Measurements from ENCODE around the gene SLC6A11. TPM values are rescaled to one million over a fixed set of nuclear protein-coding genes. Genes with fewer than 3 reads are reported as not detected.

The SLC6A11 gene
- total and polyA plus RNA-seq, 2 of the 8 experiments (the other 6 are each of a cell fraction or from before 2014, with no cell fraction given): 0.78 to 1.5 TPM

GRCh38 chr3:10951295-10951926 lies 135.4 kb downstream of the SLC6A11 start:
- DNase-seq (ENCODE audit: low read depth in 1 of 2, low spot score in 2 of 2) (no peak), FAIRE-seq (no peak)
- H3K4me2 ChIP-seq (ENCODE audit: insufficient read depth in 1 of 2, low read depth in 2 of 2, low read length in 2 of 2): no peak overlapping the region
- no peaks in the 10 kb centered on the region for H4K20me1 ChIP-seq (replicated peaks in 1 of 2; ENCODE audit: control insufficient read depth in 1 of 2, insufficient read depth in 2 of 2, low read length in 2 of 2)
- no peak overlapping the region; the same call in 1 of the 2 replicates for H4K8ac ChIP-seq (ENCODE audit: extremely low read depth, insufficient read depth, low read length)
- 0 out of 2 replicates have a peak overlapping the region, but pooled peaks have one; percentile 57 for H2AFZ ChIP-seq (ENCODE audit: low read length)
- no peak overlapping the region for H2BK120ac ChIP-seq (replicated peaks; ENCODE audit: low read depth, low read length)
- no peak overlapping the region for H4K91ac ChIP-seq (replicated peaks; ENCODE audit: insufficient read length, low read length)
- H2BK20ac ChIP-seq (ENCODE audit: low read length): no peak overlapping the region
- no peak overlapping the region for H3K9ac ChIP-seq (replicated peaks in 1 of 4; ENCODE audit: extremely low read depth in 1 of 4, low read depth in 3 of 4, low read length in 3 of 4)
- POLR2A ChIA-PET (ENCODE audit: partially characterized antibody): no interaction called here
- no peaks in the 10 kb centered on the region for H3K27me3 ChIP-seq (replicated peaks in 1 of 4; ENCODE audit: control insufficient read depth in 3 of 4, extremely low read depth in 1 of 4, insufficient read depth in 3 of 4, low read length in 3 of 4)
- H3K18ac ChIP-seq (ENCODE audit: extremely low read depth, low read length): no peak overlapping the region
- no peaks in the 10 kb centered on the region for H3K79me1 ChIP-seq (ENCODE audit: low read depth, low read length)
- H3K27ac ChIP-seq (ENCODE audit: low read depth, low read length): no peak overlapping the region
- H3K4me1 ChIP-seq (replicated peaks in 1 of 4; ENCODE audit: control insufficient read depth in 3 of 4, insufficient read depth in 4 of 4, low read length in 3 of 4): no peaks in the 10 kb centered on the region; a peak in 1 of 7 replicates
- H3K4me3 ChIP-seq (ENCODE audit: extremely low read depth in 1 of 4, insufficient read depth in 2 of 4, low read depth in 3 of 4, low read length in 4 of 4): no peak overlapping the region
- no peaks in the 10 kb centered on the region for H3K23me2 ChIP-seq (ENCODE audit: low read depth, low read length)
- H2AK5ac ChIP-seq (ENCODE audit: low read depth, low read length): no peak overlapping the region
- WGBS, 2 experiments (ENCODE audit: extremely low coverage in 1 of 2, insufficient coverage in 1 of 2, insufficient read length in 1 of 2, insufficient replicate concordance in 2 of 2, low coverage in 1 of 2, low lambda C conversion rate in 2 of 2, missing lambda C conversion rate in 1 of 2): 83% methylated on average over 4 of the region's 7 CpGs; no CpG with 5 or more reads in 1 of the 2 experiments
- no peak overlapping the region for H2BK15ac ChIP-seq (ENCODE audit: low read length)
- H3K9me3 ChIP-seq (ENCODE audit: insufficient read depth in 2 of 2, low read depth in 1 of 2, low read length in 1 of 2): no peaks in the 10 kb centered on the region
- 0 out of 2 replicates have a peak overlapping the region, but pooled peaks have one; percentile 9 for H2BK12ac ChIP-seq (ENCODE audit: low read depth, low read length)
- no peak overlapping the region for H3K14ac ChIP-seq (ENCODE audit: insufficient read length)
- CTCF ChIA-PET (ENCODE audit: partially characterized antibody): interaction anchor here (0.6 to 16.2 kb wide), 24 partner anchors 8 to 202 kb away, joined by 3 to 211 read pairs (median 4); no protein-coding TSS in a partner anchor
- H3K4ac ChIP-seq (replicated peaks; ENCODE audit: insufficient read length, low read depth, low read length): no peak overlapping the region
- H3K56ac ChIP-seq (replicated peaks; ENCODE audit: insufficient read length, low read depth, low read length): no peak overlapping the region
- H4K5ac ChIP-seq (ENCODE audit: insufficient read length, low read depth, low read length): no peak overlapping the region
- H3K23ac ChIP-seq (ENCODE audit: insufficient read length): no peak overlapping the region
- no peak overlapping the region for H2BK5ac ChIP-seq (ENCODE audit: low read depth, low read length)
- no peaks in the 10 kb centered on the region for H3K36me3 ChIP-seq (ENCODE audit: control insufficient read depth in 2 of 4, insufficient read depth in 4 of 4, low read length in 3 of 4)
- no peaks in the 10 kb centered on the region for H3K79me2 ChIP-seq (ENCODE audit: control insufficient read depth in 1 of 2, insufficient read depth in 2 of 2, low read length in 2 of 2)
- TF ChIP-seq CEBPB (IDR thresholded peaks at IDR 0.05; ENCODE audit: low read depth, low read length): no peak
- no peak for TF ChIP-seq SIX5 (IDR thresholded peaks at IDR 0.05; ENCODE audit: low read depth, low read length)
- TF ChIP-seq E2F6 (IDR thresholded peaks at IDR 0.05): no peak
- TF ChIP-seq FOSL1 (IDR thresholded peaks at IDR 0.05; ENCODE audit: insufficient read depth, low read depth, low read length): no peak
- no peak for TF ChIP-seq RNF2 (IDR thresholded peaks at IDR 0.05; ENCODE audit: borderline replicate concordance, low read depth, low read length, missing control alignments, poor library complexity, severe bottlenecking)
- TF ChIP-seq ATF3 (IDR thresholded peaks at IDR 0.05; ENCODE audit: insufficient read depth, low read depth, low read length): no peak
- TF ChIP-seq HDAC2 (IDR thresholded peaks at IDR 0.05; ENCODE audit: borderline replicate concordance in 1 of 2, low read depth in 2 of 2, low read length in 2 of 2): no peak
- no peak for TF ChIP-seq USF2 (IDR thresholded peaks at IDR 0.05; ENCODE audit: low read length)
- TF ChIP-seq RFX5 (IDR thresholded peaks at IDR 0.05; ENCODE audit: borderline replicate concordance, low read depth, low read length): no peak
- TF ChIP-seq NRF1 (IDR thresholded peaks at IDR 0.05; ENCODE audit: low read depth, low read length): no peak

Data from H1 (cell line).